ENCODE data around the gene BEGAIN.
"Not testable (repeated sequence)": the region's sequence is repeated elsewhere in the genome, so short reads cannot be mapped to it uniquely, and the experiment has no call there.

Gene BEGAIN

DNA sequence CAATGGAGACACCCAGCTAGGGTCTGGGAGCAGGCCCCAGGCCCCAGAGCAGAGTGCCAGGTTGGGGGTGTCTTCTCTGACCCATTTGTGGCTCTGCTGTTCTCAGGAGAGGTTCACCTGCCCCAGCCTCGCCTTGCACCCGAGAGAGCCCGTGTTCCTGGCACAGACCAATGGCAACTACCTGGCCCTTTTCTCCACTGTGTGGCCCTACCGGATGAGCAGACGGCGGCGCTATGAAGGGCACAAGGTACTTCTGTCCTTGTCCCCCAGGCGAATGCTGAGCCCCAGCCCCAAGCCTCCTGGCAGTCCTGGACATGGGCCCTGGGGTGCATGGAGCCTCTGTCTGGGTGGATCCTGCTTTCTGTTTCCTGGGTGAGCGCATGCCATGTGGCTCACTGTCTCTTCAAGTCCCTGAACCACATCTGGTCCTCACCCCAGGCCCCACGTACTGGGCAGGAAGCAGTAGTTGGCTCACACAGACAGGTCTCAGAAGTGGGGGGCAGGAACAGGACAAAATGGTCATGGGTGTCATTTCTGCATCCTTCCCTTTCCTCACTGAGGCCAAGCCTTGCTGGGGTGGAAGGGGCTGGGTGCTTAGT lies 58.2 kb downstream of the BEGAIN start:
- no peak for FAIRE-seq
- TF ChIP-seq TAF1 (IDR thresholded peaks at IDR 0.05; ENCODE audit: borderline replicate concordance, low read depth, low read length), result no peak
- TF ChIP-seq POLR2AphosphoS5 (IDR thresholded peaks at IDR 0.05; ENCODE audit: low read depth, low read length), result no peak
- no peak for TF ChIP-seq POLR2A (IDR thresholded peaks at IDR 0.05; ENCODE audit: low read depth, low read length)
- DNase-seq (ENCODE audit: insufficient read length), result no peak

DNA sequence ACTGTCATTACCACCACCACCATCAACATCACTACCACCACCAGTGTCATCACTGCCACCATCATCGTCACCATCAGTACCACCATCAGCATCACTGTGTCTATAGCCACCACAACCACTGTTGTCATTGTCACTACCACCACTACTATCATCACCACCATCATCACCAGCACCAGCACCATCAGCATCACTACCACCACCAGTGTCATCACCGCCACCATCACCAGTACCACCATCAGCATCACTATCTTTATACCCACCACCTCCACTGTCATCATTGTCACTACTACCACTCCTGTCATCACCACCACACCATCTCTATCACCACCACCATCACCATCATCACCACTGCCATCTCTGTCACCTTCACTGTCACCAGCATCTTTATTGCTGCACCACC lies 60.6 kb downstream of the BEGAIN start:
- no peak for TF ChIP-seq TAF1 (IDR thresholded peaks at IDR 0.05; ENCODE audit: borderline replicate concordance, low read depth, low read length)
- TF ChIP-seq POLR2A (IDR thresholded peaks at IDR 0.05; ENCODE audit: low read depth, low read length), result no peak
- TF ChIP-seq POLR2AphosphoS5 (IDR thresholded peaks at IDR 0.05; ENCODE audit: low read depth, low read length), result no peak
- FAIRE-seq (peak; percentile 72), DNase-seq (ENCODE audit: insufficient read length) (no peak)

DNA sequence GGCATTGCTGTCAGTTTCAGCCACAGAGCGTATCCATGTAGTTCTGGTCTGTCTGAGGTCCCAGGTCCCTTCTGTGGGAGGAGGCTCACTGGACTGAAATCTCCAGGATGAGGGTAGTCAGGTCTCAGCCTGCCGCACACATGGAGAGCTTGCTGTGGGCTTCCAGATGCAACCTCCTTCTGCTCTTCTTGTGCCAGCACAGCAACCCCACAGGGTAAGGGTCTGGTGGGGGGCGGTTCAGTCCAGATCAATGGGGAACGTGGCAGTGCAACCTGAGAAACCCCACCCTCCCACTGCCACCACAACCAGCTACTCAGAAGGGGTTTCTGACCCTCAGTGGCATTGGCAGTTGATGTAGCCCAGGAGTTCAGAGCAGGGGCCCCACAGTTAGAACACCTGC lies 61.2 kb downstream of the BEGAIN start:
- DNase-seq (ENCODE audit: insufficient read length) (no peak), FAIRE-seq (no peak)
- TF ChIP-seq TAF1 (IDR thresholded peaks at IDR 0.05; ENCODE audit: borderline replicate concordance, low read depth, low read length) (no peak), POLR2A (IDR thresholded peaks at IDR 0.05; ENCODE audit: low read depth, low read length) (no peak), POLR2AphosphoS5 (IDR thresholded peaks at IDR 0.05; ENCODE audit: low read depth, low read length) (no peak)

DNA sequence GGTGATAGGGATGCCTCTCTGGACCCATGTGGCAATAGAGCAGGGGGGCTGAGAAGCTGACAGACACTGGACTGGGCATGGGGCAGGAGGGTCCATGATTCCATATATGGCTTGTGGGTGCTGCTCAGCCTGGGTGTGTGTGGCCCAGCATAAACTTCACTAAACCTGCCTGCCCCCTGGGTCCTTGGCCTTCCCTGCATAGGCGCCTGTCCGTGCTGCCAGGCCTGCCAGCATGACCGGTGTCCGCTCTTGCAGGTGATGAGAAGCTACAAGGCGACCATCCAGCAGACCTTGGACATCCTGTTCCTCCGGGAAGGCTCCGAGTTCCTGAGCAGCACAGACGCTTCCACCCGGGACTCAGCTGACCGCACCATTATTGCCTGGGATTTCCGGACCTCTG lies 61.6 kb downstream of the BEGAIN start:
- TF ChIP-seq POLR2A (IDR thresholded peaks at IDR 0.05; ENCODE audit: low read depth, low read length) (no peak), TAF1 (IDR thresholded peaks at IDR 0.05; ENCODE audit: borderline replicate concordance, low read depth, low read length) (no peak), POLR2AphosphoS5 (IDR thresholded peaks at IDR 0.05; ENCODE audit: low read depth, low read length) (no peak)
- FAIRE-seq (no peak), DNase-seq (ENCODE audit: insufficient read length) (no peak)

DNA sequence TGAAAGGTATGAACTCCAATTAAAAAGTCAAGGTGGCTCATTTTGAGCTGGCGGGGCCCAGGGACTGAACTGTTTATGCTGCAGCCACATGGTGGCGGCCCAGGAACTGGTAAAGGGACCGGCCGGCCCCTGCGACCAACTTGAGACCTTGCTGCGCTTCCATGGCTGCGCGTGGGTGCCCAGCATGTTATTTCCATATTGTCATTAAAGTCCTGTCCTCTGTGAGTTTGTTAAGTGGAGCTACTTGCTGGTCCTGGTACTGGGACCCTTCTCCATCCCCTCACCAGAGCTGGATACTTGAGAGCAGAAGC lies 62.3 kb downstream of the BEGAIN start:
- TF ChIP-seq POLR2AphosphoS5 (IDR thresholded peaks at IDR 0.05; ENCODE audit: low read depth, low read length) (no peak), TAF1 (IDR thresholded peaks at IDR 0.05; ENCODE audit: borderline replicate concordance, low read depth, low read length) (no peak), POLR2A (IDR thresholded peaks at IDR 0.05; ENCODE audit: low read depth, low read length) (no peak)
- peak; percentile 27 for DNase-seq (ENCODE audit: insufficient read length)
- FAIRE-seq, result no peak

DNA sequence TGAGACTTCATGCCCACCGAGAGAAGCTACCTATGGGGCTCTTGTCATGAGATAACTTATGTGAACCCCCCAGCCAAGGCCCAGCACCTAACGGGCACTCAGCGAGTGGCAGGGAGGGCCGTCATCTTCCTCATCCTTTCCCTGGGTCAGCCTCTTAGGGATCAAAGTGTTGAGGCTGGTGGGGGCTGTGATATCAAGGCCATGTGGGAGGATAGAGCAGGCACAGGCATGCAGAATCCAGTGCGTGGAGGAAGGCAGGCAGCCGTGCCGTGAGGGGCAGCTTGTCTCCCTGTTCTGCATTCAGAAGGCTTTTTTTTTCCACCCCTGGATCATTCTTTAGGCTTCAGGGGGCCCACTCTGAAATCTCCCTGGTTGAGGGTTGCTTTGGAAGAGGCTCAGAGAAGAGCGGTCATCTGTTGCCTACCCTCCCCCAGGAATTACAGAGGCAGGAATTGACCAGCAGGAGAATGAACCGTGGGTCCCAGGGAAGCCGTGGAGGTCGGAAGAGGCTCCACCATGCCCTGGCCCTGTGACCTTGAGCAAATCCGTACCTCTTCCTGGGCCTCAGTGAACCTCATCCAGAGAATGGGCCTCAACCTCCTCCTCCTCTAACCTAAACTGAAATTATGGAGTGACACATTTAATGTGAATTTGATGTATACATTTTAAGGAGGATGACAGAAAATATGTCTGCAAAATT lies 62.8 kb downstream of the BEGAIN start:
- TF ChIP-seq POLR2A (IDR thresholded peaks at IDR 0.05; ENCODE audit: low read depth, low read length) (no peak), POLR2AphosphoS5 (IDR thresholded peaks at IDR 0.05; ENCODE audit: low read depth, low read length) (no peak), TAF1 (IDR thresholded peaks at IDR 0.05; ENCODE audit: borderline replicate concordance, low read depth, low read length) (no peak)
- DNase-seq (ENCODE audit: insufficient read length) (no peak), FAIRE-seq (no peak)

DNA sequence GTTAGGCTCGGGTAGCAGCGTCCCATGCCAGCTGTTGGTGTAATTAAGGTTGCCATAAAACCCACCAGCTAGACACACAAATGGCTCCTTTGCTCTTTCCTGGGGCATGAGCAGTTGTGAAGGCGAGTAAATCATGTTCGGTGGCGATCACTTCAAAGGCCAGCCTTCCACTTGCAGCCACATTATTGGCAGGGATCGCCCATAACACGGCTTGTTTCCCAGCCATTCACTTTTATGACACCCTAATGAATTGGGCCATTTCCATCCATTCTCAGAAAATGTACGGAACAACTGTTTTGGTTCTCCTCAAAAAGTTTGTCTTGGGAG lies 63.4 kb downstream of the BEGAIN start:
- FAIRE-seq, result no peak

DNA sequence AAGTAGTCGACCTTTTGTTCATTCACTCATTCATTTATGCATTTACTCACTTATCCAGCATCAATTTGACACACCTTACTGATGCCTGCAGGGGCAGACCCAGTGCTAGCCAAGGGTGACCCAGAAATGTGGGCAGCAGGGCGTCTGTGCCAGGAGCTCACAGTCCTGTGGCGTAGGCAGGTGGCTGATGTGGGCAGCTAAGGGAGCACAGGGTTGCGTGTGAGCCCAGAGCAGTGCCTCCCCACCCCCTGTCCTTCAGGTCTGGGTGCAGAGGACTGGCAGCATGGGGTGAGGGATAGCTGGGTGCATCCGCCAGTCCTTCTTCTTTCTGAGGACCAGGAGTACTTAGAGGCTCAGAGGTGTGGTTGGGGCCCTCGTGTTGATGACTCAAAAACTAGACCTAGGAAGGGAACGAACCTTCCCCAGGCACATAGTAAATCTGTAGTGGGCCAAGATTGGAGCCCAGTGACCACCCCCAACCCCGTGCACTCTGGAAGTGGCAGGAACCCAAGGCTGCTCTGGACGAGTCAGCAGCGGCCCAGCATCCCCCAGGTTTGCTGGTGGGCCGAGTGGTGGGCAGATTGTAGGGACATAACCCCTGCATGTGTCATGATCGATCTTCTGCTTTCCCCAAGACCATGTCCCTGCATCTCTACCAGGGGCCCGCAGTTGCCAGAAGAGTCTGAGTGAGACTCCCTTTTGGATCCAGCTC lies 63.9 kb downstream of the BEGAIN start:
- no peak for TF ChIP-seq POLR2A (IDR thresholded peaks at IDR 0.05; ENCODE audit: low read depth, low read length)
- DNase-seq (ENCODE audit: insufficient read length) (no peak), FAIRE-seq (no peak)

More for the DNA sequence above, 63.4 kb downstream of the BEGAIN start:
- DNase-seq (ENCODE audit: insufficient read length), result no peak
- TF ChIP-seq POLR2A (IDR thresholded peaks at IDR 0.05; ENCODE audit: low read depth, low read length), result no peak
- TF ChIP-seq TAF1 (IDR thresholded peaks at IDR 0.05; ENCODE audit: borderline replicate concordance, low read depth, low read length), result no peak
- no peak for TF ChIP-seq POLR2AphosphoS5 (IDR thresholded peaks at IDR 0.05; ENCODE audit: low read depth, low read length)

DNA sequence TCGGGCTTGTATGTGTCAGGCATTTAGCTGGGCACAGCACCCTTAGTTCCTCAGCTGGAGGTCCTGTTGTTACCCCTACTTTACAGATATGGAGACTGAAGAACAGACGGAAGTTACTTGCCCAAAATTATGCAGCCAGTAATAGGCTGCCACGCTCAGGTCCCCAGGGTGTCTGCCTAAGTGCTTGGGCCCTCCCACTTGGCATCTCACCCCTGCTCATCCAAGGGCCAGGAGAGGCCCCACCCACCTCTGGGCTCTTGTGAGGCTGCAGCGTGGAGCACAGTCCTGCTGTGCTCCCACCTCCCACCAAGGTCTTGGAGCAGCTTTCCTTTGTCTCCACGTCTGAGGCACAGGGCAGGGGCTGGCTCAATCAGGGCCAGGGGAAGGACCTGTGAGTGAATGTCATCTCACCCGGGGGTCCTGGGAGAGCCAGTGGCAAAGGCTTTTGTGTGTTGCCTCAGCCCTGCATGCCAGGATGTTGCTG lies 64.6 kb downstream of the BEGAIN start:
- DNase-seq (ENCODE audit: insufficient read length), result no peak
- FAIRE-seq, result no peak
- TF ChIP-seq TAF1 (IDR thresholded peaks at IDR 0.05; ENCODE audit: borderline replicate concordance, low read depth, low read length) (no peak), POLR2AphosphoS5 (IDR thresholded peaks at IDR 0.05; ENCODE audit: low read depth, low read length) (no peak), POLR2A (IDR thresholded peaks at IDR 0.05; ENCODE audit: low read depth, low read length) (no peak)

DNA sequence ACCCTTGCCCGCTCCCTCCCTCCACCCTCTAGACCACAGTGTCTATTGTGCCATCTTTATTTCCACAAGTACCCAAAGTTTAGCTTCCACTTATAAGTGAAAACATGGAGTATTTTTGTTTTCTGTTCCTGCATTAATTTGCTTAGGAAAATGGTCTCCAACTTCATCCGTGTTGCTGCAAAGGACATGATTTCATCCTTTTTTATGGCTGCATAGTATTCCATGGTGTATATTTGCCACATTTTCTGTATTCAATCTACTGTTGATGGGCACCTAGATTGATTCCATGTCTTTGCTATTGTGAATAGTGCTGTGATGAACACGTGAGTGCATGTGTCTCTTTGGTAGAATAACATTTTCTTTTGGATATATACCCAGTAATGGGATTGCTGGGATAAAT lies 81.2 kb downstream of the BEGAIN start:
- FAIRE-seq, result not testable (repeated sequence)

DNA sequence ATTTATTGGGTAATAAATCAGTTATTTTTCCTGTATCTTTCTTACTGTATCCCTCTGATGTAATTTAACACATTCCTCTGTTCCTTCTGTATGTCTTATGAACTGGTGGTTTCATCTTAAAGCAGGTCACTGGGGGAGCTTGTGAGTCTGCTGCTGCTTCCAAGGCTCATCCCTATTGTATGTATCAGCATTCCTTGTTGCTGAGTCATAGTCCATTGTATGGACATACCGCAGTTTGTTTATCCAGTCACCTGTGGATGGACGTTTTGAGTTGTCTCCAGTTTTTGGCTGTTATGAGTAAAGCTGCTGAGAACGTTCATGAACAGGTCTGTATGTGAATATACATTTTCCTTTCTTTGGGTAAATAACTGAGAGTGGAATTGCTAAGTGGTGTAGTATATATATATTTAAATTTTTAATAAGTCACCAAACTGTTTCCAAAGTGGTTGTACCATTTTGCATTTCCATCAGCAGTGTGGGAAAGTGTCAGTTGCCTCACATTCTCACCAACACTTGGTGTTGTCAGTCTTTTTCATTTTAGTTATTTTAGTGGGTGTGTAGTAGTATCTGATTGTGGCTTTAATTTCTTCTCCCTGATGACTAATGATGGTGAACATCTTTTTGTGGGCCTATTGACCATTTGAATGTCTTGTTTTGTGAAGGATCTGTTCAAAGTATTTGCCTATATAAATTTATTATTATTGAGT lies 82.7 kb downstream of the BEGAIN start:
- FAIRE-seq (no peak), DNase-seq (ENCODE audit: insufficient read length) (no peak)
- TF ChIP-seq POLR2AphosphoS5 (IDR thresholded peaks at IDR 0.05; ENCODE audit: low read depth, low read length) (no peak), TAF1 (IDR thresholded peaks at IDR 0.05; ENCODE audit: borderline replicate concordance, low read depth, low read length) (no peak), POLR2A (IDR thresholded peaks at IDR 0.05; ENCODE audit: low read depth, low read length) (no peak)

More for the DNA sequence above, 81.2 kb downstream of the BEGAIN start:
- DNase-seq (ENCODE audit: insufficient read length), result not testable (repeated sequence)

DNA sequence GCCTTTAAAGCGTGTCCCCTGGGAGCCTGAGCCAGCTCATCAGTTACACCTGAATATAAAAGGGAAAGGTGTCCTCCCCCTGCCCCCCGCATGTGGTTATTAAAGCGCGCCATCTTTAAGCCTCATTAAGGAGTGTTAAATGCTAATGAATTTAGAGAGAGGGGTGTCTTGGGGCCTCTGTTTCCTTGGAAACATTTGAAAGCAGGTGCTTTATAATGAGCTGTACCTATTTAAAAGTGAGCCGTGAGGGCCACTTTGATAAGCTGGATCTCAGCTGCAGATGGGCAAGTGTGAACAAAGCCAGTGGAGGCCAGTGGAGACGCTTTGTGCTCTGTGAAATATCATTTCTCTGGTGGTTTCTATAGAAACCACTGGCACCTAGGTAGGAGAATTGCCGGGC lies 84.0 kb downstream of the BEGAIN start:
- DNase-seq (ENCODE audit: insufficient read length), result no peak
- TF ChIP-seq POLR2AphosphoS5 (IDR thresholded peaks at IDR 0.05; ENCODE audit: low read depth, low read length) (no peak), POLR2A (IDR thresholded peaks at IDR 0.05; ENCODE audit: low read depth, low read length) (no peak)
- no peak for FAIRE-seq

All from GM12892 (cell line).